GM18907 (cell line): ENCODE results near the gene GAB3.

Experiments used
- ATAC-seq: cut with Tn5 transposase; IDR thresholded peaks from one replicate; pipeline ENCODE4 v1.9.1; 2021; ENCODE audit warnings: mild to moderate bottlenecking, moderate library complexity; ENCODE audit not compliant: unreplicated experiment

GAB3 gene

GRCh38 chrX:154751203-154751668 is 359 bp upstream of the GAB3 start:
- no peak for ATAC-seq

GRCh38 chrX:154749856-154750255 is 1.0 kb downstream of the GAB3 start:
- ATAC-seq: no peak

- ATAC-seq: peak; percentile 59
These were observed 2.1 kb downstream of the GAB3 start for GRCh38 chrX:154748712-154749339.

- ATAC-seq: no peak
These were observed 8.3 kb downstream of the GAB3 start for GRCh38 chrX:154742613-154743012.

- ATAC-seq: no peak
These were observed 10.9 kb downstream of the GAB3 start for GRCh38 chrX:154739952-154740465.

- no peak for ATAC-seq
These were observed 12.7 kb downstream of the GAB3 start for GRCh38 chrX:154738011-154738738.

GRCh38 chrX:154737136-154737535 is 13.7 kb downstream of the GAB3 start:
- ATAC-seq: no peak

GRCh38 chrX:154735695-154736393 is 15.0 kb downstream of the GAB3 start:
- ATAC-seq: no peak

GRCh38 chrX:154734061-154734781 is 16.7 kb downstream of the GAB3 start:
- ATAC-seq: no peak

- no peak for ATAC-seq
These were observed 17.8 kb downstream of the GAB3 start for GRCh38 chrX:154733066-154733425.

GRCh38 chrX:154732421-154733065 is 18.3 kb downstream of the GAB3 start:
- ATAC-seq: no peak

- no peak for ATAC-seq
These were observed 19.0 kb downstream of the GAB3 start for GRCh38 chrX:154731881-154732280.

- ATAC-seq: no peak
These were observed 19.7 kb downstream of the GAB3 start for GRCh38 chrX:154731184-154731583.

- no peak for ATAC-seq
These were observed 20.5 kb downstream of the GAB3 start for GRCh38 chrX:154730253-154730891.

GRCh38 chrX:154729439-154729838 is 21.4 kb downstream of the GAB3 start:
- no peak for ATAC-seq

GRCh38 chrX:154728431-154729190 is 22.3 kb downstream of the GAB3 start:
- no peak for ATAC-seq

GRCh38 chrX:154727871-154728270 is 23.0 kb downstream of the GAB3 start:
- ATAC-seq: no peak

GRCh38 chrX:154727418-154727817 is 23.5 kb downstream of the GAB3 start:
- no peak for ATAC-seq

- peak; percentile 43 for ATAC-seq
These were observed 25.7 kb downstream of the GAB3 start for GRCh38 chrX:154724993-154725756.
